C4-2B (cell line): Measurements from ENCODE around the gene SLC25A25.

Experiments
- ZFX ChIP-seq: fragments of 450-650 bp; IDR thresholded peaks from 2 replicates; pipeline ENCODE4 v1.6.1; 2017
- TF ChIP-seq, protein P1 (sequence below): fragments of 450-650 bp; conservative IDR thresholded peaks from 2 replicates; pipeline ENCODE4 v1.5.1; 2017; ENCODE audit warnings: mild to moderate bottlenecking

DNA sequence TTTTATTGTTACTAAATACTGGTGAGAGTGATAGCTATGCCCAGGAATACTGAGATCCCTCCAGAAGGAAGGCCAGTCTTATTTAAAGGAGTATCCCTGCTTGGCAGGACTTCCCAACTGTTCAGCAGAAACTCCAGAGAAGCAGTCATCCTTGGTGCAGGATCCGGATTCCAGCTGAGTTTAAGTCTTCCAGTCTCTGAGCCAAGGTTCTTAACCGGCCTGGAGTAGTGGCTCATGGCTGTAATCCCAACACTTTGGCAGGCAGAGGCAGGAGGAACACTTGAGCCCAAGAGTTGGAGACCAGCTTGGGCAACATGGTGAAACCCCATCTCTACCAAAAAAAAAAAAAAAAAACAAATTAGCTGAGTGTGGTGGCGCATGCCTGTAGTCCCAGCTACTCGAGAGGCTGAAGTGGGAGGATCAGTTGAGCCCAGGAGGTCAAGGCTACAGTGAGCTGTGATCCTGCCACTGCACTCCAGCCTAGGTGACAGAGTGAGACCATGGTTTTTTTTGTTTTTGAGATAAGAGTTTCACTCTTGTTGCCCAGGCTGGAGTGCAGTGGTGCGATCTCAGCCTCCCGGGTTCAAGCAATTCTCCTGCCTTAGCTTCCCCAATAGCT lies 8.6 kb upstream of the SLC25A25 start:
- TF ChIP-seq, protein P1, sequence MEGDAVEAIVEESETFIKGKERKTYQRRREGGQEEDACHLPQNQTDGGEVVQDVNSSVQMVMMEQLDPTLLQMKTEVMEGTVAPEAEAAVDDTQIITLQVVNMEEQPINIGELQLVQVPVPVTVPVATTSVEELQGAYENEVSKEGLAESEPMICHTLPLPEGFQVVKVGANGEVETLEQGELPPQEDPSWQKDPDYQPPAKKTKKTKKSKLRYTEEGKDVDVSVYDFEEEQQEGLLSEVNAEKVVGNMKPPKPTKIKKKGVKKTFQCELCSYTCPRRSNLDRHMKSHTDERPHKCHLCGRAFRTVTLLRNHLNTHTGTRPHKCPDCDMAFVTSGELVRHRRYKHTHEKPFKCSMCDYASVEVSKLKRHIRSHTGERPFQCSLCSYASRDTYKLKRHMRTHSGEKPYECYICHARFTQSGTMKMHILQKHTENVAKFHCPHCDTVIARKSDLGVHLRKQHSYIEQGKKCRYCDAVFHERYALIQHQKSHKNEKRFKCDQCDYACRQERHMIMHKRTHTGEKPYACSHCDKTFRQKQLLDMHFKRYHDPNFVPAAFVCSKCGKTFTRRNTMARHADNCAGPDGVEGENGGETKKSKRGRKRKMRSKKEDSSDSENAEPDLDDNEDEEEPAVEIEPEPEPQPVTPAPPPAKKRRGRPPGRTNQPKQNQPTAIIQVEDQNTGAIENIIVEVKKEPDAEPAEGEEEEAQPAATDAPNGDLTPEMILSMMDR, result no peak
- no peak for TF ChIP-seq ZFX
